GM18868 (cell line): ENCODE data around the gene IL1RAP.
A peak's percentile ranks its signal among the peaks of the same experiment; 100 is the strongest.
"Not testable (repeated sequence)": the region's sequence is repeated elsewhere in the genome, so short reads cannot be mapped to it uniquely, and the experiment has no call there.

Source experiments
- ATAC-seq: cut with Tn5 transposase; IDR thresholded peaks from one replicate; pipeline ENCODE4 v1.9.1; 2021; ENCODE audit warnings: mild to moderate bottlenecking, moderate library complexity; ENCODE audit not compliant: unreplicated experiment

IL1RAP gene

GRCh38 chr3:190513409-190514370, at the start of gene IL1RAP:
IL1RAP (plus strand) TSS chr3:190514085; CDS start chr3:190564290, 50,205 bp downstream.
- ATAC-seq: peak; percentile 99

GRCh38 chr3:190467922-190468321, 46.0 kb upstream of the IL1RAP start:
- no peak for ATAC-seq

- not testable (repeated sequence) for ATAC-seq
Measured at GRCh38 chr3:190473261-190473660, 40.6 kb upstream of the IL1RAP start.

GRCh38 chr3:190481779-190482178, 32.1 kb upstream of the IL1RAP start:
- ATAC-seq: no peak

- ATAC-seq: no peak
Measured at GRCh38 chr3:190485830-190486532, 27.9 kb upstream of the IL1RAP start.

- ATAC-seq: no peak
Measured at GRCh38 chr3:190486533-190486864, 27.4 kb upstream of the IL1RAP start.

- no peak for ATAC-seq
Measured at GRCh38 chr3:190486908-190487607, 26.8 kb upstream of the IL1RAP start.

GRCh38 chr3:190491533-190492054, 22.3 kb upstream of the IL1RAP start:
- ATAC-seq: no peak

- ATAC-seq: no peak
Measured at GRCh38 chr3:190492129-190492528, 21.8 kb upstream of the IL1RAP start.

- no peak for ATAC-seq
Measured at GRCh38 chr3:190492966-190493365, 20.9 kb upstream of the IL1RAP start.

- no peak for ATAC-seq
Measured at GRCh38 chr3:190494907-190495306, 19.0 kb upstream of the IL1RAP start.

- no peak for ATAC-seq
Measured at GRCh38 chr3:190495354-190495753, 18.5 kb upstream of the IL1RAP start.

- no peak for ATAC-seq
Measured at GRCh38 chr3:190495796-190496195, 18.1 kb upstream of the IL1RAP start.

GRCh38 chr3:190496859-190497258, 17.0 kb upstream of the IL1RAP start:
- no peak for ATAC-seq

GRCh38 chr3:190497811-190498210, 16.1 kb upstream of the IL1RAP start:
- no peak for ATAC-seq

- no peak for ATAC-seq
Measured at GRCh38 chr3:190498293-190498692, 15.6 kb upstream of the IL1RAP start.

GRCh38 chr3:190499122-190499521, 14.8 kb upstream of the IL1RAP start:
- ATAC-seq: no peak

GRCh38 chr3:190502946-190503345, 10.9 kb upstream of the IL1RAP start:
- ATAC-seq: no peak

GRCh38 chr3:190504354-190505125, 9.3 kb upstream of the IL1RAP start:
- peak; percentile 41 for ATAC-seq

GRCh38 chr3:190505381-190506003, 8.4 kb upstream of the IL1RAP start:
- no peak for ATAC-seq
